ENCODE data around the gene EGLN2.
"Not testable (repeated sequence)": the region's sequence is repeated elsewhere in the genome, so short reads cannot be mapped to it uniquely, and the experiment has no call there.

Gene EGLN2

DNA sequence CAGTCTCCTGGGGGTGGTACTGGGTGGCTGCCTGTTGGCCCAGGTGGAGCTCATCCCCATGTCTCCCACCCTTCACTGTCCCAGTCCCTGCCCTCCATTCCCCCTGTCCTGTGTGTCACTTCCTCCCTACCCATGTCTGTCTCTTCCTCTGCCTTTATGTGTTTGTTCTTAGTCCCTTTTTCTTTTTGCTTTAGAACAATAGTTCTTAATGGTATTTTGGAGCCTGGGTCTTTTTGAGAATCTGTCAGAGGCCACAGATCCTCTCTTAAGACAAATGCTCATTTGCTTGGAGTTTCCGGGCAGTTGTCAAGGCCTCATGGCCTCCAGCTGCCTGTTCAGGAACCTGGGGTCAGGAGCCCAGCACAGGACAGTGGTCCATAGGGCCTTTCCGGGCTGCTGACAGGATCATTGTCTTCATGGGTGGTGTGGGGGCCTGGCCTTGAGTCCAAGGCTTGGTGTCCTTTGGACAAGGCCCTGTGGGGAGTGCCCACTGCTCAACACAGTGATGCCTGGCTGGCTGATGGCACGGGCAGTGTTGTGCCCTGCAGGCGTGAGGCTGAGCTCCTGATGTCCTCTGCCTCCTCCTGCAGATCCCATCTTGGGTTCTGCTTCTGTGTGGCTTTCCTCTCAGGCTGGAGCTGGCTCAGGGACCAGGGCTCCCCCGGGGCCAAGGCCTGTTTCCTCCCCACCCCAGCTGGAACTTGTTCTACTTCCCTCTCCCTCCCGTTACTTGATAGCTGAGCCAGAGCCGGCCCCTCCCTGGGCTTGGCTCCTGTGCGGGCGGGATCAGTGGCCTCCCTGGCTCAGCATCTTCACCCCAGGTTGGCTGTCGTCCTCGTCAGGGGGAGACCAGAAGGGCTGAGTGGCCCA is 3.5 kb downstream of the EGLN2 start:
- no peak for DNase-seq

DNA sequence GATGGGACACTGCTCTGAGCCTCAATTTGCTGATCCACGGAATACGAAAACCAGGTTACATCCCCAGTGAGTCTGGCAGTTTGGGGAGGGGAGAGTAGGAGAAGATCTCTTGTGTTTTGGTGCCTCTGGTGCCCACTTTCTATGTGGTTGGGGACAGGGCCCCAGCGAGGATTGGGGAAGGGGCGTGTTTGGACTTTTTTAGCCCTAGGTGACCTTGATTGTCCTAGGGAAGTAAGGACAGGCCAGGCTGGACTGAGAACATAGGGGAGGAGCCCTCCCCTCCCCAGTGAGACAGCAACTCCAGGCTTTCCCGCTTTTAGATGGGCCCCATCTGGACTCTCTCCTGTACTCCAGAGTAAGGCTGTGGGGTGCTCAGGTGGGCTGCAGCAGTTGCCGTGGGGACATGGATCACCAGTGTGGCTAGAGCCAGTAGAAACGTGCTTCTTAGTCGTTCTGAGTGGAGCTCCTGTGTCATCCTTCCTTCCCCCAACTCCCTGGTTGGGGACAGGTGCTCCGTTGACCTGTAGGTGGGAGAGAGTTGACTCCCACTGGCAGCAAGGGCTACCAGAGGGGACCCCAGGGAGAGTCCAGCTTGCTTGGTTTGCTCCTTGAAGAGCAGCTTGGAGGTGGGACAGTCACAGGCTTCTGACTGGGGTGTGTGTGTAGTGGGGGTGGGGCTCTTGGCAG is 4.3 kb downstream of the EGLN2 start:
- no peak for DNase-seq

DNA sequence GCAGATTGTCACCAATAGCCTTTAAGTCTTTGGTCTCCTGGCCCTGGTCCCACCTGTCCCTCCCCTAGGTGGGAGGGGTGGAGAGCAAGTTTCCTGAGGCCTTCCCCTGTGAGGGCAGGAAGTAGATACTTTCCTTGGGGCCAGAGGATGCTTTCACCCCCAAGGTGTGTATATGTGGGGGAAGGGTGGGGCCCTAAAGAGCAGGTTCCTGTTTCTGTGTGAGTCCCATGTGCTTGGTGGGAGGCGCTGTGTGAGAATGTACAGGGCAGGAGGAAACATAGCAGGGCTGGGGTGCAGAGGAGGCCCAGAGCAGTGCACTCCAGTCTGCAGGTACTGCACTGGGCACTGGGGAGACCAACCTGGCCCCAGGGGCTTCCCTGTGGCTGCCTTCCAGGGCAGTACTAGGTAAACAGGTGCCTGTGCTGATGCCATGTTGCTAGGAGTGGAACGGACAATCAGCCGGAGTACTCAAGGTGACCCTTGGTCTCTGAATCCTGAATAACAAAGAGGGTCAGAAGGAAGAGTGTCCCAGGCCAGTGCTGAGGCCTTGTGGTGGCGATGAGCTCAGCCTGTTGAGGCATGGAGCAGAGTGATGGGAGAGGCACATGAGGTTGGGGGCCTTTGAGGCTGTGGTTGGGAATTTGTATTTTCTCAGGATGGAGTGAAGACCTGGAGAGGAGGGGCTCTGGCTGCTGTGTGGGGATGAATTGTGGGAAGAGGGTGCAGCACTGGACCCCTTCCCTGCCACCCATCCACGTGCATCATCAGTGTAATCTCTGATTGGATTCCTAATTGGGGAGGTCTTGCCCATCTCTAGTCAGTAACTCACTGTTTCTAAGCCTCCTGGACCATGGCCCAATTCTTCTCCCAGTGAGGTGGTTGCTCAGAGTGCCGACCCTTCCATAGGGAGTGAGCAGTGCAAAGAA is 5.1 kb downstream of the EGLN2 start:
- DNase-seq, result peak; percentile 69

DNA sequence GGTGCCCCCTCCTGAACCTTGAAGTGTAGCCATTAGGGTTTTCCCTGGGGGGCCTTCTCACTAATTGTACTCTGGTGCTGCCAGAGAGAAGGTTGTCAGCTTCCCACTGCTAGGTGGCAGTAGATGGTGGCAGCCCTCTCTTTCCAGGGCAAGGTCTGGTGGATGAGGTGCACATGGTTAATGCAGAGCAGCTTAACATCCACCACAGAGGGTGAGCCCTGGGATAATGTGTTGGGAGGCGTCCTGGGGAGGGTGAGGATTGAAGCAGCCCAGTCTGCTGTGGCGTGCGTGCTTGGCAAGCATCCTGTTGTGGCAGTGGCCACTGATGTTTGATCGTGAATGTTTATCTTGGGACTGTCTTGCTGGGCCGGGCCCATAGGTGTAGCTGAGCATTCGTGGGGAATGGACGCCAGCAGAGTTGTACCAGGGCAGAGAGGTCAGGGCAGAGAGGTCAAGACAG is 5.8 kb downstream of the EGLN2 start:
- DNase-seq, result no peak

DNA sequence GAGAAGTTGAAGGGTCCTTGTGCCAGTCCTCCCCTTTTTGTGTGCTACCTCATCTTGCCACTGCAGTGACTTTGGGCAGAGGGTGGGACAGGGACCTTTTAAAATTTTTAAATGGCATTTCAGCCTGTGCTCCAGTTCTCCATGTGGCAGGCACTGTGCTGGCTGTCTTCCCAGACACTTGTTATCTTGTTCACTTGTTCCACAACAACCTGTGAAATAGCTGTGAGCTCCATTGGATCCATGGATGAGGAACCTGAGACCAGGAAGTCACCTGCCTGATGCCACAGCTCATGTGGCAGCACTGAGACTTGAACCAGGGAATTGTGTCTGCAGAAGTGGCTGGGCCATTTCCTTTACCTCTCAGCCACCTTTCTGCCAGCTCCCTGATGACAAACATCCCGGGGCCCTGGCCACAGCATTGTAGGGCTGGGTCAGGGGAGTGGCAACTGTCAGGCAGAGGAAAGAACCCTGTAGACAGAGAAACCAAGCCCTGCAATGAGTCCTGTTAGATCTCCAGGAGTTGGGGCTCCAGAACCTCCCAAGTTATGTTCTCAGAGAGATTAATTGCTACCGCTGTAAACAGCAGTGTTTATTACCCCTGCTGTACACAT is 6.4 kb downstream of the EGLN2 start:
- no peak for DNase-seq

DNA sequence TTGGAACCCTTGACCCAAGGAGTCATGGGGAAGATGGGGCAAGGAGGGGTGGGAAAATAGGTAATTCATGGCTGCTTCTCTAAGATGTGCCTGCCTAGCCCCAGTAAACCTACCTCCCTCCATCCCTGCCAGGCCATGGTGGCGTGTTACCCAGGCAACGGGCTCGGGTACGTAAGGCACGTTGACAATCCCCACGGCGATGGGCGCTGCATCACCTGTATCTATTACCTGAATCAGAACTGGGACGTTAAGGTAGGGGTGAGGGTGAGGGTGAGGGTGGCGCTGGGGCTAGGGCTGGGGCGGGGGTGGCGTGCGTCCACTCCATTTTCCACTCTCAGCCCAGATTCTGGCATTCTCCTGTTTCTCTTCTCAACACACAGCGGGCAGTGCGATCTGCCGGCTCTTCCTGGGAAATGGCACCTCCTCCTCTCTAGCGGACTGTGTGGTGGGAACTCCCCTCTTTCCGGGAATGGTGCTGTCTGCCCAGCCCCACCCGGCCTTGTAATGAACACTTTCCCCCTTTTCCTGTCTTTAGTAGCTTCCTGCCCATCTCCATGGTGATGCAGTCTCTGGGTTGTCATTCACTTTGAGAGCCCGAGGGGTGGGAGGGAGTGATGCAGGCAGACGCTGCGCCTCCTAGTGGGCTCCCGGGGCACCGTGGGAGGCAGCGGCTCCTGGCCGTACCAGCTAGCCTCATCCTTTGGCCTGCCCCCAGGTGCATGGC is 7.6 kb downstream of the EGLN2 start:
- DNase-seq, result peak; percentile 85

DNA sequence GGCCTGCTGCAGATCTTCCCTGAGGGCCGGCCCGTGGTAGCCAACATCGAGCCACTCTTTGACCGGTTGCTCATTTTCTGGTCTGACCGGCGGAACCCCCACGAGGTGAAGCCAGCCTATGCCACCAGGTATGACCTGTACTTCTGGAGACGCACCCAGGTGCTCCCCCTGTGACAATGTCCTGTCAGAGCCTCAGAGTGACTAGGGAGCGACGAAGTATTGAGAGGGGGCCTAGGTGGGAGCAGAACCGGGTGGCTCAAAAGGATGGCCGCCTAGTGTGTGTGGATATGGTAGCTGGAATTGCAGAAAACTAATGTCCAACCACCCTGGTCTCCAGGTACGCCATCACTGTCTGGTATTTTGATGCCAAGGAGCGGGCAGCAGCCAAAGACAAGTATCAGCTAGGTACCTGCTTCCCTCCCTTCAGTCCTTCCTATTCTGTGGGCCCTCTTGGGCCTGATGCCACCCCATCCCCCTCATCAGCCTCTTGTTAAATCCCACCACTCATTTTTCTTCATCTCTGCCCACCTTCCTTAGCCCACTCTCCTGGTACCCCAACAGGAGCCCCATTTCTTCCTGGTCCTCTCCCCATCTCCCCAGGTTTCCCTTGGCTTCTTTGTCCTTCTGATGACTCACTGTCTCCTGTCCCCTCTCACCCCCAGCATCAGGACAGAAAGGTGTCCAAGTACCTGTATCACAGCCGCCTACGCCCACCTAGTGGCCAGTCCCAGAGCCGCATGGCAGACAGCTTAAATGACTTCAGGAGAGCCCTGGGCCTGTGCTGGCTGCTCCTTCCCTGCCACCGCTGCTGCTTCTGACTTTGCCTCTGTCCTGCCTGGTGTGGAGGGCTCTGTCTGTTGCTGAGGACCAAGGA is 8.4 kb downstream of the EGLN2 start:
- no peak for DNase-seq

DNA sequence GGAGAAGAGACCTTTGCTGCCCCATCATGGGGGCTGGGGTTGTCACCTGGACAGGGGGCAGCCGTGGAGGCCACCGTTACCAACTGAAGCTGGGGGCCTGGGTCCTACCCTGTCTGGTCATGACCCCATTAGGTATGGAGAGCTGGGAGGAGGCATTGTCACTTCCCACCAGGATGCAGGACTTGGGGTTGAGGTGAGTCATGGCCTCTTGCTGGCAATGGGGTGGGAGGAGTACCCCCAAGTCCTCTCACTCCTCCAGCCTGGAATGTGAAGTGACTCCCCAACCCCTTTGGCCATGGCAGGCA is 9.0 kb downstream of the EGLN2 start:
- DNase-seq, result no peak

DNA sequence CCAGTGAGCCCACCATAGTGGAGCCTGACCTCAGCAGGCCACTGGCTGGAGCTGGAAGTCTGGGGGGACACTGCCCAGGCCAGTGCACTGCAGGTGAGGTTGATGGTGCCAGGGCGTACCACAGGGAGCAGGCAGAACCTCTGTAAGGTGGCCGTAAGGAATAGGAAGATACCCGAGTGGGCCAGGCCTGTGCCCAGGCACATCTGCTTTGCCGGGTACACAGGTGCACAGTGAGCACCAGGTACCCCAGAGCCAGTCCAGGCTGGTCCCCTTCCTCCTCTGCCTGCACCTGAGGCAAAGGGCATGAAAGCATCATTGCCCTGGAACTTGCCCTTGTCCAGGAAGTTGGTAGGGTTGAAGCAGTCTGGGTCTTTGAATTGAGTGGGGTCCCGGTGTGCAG is 9.5 kb downstream of the EGLN2 start:
- no peak for DNase-seq

DNA sequence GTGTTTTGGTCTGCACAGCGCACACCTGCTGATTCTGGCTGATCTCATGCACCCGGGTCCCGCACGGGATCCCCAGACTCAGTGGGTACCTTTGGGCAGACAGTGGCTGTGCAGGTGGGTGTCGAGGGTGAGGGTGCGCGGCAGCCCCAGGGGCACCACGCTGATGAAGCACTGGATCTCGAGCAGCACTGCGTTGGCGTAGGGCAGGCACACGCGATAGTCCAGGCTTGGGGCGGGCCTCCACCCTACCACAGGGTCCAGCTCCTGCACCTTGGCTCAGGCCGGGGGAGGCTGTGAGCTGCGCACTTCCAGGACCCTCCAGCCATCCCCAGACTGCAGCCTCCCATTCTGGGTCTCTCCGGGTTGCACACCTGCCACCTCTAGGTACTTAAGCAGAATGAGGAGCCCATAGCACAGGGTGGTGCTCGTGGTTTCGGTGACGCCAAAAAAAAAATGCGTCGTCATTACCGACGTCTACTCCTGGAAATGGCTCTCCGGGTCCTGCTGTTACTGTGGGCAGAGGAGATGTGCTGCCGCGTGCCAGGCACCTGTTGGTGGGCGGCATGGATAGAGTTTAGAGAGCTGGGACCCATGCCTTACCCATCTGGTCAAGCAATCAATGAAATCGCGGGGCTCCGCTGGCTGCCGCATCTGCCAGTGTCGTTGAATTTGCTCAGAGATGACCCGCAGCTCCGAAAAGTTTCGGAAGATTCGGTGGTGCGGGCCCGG is 10.5 kb downstream of the EGLN2 start:
- DNase-seq, result no peak

DNA sequence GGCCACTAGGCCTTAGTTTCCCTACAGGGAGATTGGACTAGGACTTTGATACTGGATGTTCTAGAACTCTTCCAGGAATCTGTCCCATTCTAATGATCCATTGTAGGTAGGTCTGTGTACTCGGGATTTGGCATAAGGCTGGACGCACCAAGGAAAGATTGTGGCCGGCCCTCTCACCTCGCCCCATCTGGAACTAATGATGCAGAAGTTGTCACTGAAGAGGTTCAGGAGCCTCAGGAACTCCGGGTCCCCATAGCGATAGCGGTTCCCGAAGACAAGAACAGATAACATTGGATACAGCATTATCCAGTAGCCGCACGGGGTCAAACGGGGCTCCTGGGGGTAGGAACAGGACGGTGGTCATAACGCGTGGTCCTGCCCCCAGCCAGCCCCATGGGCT is 11.2 kb downstream of the EGLN2 start:
- DNase-seq, result no peak

DNA sequence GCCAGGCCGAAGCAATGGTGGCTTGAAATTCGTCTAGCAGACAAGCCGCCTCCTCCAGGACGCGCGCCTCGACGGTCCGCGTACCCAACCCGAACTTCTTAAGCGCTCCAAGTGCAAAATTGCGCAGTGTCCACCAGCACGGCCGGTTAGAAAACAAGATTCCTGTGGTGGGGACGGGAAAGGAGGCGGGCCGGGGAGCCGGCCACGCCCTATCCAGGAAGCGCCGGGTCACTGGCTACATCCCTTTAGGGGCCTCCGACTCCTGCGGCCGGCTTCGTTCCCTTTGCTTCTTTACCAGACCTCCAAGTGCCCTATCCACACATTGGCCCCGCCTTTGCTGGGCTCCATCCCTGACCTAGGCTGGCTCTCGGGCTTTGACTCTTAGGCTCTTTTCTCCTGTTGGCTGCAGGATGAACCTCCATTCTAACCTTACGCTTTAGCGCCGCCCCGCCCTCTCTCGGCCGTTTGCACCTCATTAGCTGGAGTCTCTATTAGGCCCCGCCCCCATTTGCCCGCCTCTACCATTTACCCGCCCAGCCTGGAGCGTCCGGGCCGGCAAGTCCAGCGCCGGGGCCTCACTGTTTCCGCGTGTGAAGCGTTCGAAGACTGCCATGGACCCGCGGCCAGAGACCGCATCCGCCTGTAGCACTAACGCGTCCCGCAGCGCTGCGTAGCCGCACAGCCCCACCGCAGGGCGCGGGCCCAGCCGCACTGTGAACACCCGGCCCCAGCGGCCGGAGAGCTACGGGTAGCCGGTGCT is 11.8 kb downstream of the EGLN2 start:
- DNase-seq, result peak; percentile 54

DNA sequence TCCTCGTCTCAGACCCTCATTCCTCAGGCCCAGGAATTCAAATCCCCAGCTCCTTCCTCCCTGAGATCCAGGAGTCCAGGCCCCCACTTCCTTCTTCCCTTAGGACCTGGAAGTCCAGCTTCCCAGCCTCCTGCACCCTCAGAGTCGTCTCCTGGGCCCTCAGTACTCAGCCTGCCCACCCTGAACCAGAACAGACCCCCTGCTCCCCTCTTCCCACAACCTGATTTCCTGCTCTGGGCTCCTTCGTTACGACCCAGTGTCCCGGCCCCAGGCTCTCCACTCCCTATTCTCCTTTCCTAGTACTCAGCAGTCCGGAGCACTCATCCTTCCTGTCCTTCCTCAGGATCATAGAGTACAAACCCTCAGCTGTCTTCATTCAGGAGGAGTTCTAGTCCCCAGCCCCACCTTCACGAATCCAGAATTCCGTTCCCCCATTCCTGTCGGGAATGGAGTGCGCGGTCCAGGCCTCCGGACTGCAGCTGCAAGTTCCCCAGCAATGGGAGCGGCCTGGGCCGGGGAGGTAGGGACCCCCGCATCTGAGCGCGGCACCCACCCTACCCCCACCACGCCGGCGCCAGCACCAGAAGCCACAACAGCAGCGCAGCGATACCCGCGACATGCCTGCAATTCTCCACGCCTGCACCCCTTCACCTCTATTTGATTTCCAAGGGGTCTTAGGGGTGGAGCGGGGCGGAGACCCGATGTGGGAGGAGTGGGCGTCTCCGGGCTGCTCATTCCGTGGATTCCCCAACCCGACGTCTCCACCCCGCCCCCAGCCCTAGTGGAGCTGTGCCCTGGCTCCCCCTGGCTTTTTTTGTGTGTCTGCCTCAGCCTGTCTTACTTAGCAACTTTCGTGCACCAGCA is 12.7 kb downstream of the EGLN2 start:
- DNase-seq, result no peak

DNA sequence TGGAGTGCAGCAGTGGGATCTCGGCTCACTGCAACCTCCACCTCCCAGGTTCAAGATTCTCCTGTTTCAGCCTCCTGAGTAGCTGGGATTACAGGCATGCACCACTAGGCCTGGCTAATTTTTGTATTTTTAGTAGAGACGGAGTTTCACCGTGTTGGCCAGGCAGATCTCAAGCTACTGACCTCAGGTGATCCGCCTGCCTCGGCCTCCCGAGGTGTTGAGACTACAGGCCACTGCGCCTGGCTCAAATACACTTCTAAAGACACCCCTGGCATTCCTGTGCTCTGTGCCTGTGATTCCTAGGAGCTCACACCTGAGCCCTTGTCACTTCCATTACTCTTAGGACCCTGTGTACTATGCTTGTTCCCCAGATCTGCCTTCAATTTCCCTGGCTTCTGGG is 13.6 kb downstream of the EGLN2 start:
- DNase-seq, result not testable (repeated sequence)

DNA sequence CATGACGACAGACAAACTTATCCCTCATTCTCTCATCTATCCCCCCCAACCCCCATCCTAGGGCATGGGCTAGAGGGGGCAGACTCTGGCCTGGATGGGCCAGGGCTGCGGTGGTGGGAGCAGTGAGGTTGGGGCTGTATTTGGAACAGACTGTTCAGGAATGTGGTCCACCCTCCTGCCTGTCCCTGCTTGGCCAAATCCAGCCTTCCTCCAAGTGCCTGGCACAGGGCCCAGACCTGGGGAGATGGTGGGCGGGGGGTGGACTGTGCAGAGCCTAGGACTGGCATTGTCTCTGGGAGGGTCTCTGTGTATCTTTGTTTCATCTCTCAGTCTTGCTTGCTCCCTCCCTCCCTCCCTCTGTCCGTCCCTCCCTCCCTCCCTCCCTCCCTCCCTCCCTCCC is 14.2 kb downstream of the EGLN2 start:
- DNase-seq, result no peak

DNA sequence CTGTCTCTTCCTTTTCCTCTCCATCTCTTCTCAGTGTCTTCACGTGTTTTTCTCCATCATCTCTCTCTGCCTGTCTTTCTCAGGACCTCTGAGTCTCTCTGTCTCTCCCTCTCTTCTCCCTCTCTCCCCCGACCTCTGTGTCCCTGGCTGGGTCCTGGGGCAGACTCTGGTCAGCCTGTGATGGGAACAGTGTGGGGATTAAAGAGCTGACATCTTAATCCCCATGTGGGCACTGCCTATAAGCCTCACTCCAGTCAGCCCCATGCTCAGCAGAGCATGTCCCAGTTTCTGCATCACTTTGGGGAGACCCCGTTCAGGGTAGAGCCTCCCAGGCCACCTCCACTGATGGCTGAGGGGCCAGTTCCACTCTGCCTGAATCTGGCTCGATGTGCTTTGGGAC is 16.2 kb downstream of the EGLN2 start:
- no peak for DNase-seq

DNA sequence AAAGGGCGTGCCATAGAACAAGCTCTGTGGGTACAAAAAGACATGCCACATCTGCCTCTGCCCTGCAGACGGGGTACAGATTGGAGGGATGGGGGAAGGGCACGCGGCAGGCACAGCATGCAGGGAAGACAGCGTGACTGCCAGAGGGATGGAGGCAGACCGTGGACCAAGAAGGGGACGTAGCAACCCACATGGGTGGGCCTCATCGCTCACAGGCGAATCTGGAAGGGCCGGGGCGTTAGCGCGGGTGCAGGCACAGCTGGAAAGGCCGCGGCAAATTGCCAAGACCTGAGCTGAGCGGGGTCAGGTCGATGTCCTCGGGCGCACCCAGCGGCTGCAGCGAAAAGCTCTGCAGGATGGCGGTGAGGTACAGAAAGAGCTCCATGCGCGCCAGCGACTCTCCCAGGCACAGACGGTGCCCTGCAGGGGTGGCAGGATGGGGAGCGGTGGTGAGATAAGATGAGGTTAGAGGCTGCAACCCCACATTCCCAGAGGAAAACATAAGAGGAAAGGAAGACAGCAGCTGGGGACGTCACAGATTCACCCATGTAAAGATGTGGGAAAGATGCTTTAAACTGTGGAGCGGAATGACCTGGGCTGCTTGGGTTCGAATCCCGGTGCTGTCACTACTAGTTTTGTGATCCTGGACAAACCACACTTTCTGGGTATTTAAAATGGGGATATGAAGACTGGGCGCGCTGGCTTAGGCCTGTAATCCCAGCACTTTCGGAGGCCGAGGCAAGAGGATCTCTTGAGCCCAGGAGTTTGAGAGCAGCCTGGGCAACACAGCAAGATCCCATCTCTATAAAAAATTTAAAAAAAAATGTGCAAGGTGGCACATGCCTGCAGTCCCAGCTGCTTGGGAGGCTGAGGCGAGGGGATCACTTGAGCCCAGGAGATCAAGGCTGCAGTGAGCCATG is 19.7 kb downstream of the EGLN2 start:
- peak; percentile 70 for DNase-seq

All from activated CD4-positive, alpha-beta T cell treated with anti-CD3 and anti-CD28 coated beads, Interleukin-2, amount 50 U/mL, for 16 hours (primary cell).